ENCODE measurements around the gene OBP2A.

DNA sequence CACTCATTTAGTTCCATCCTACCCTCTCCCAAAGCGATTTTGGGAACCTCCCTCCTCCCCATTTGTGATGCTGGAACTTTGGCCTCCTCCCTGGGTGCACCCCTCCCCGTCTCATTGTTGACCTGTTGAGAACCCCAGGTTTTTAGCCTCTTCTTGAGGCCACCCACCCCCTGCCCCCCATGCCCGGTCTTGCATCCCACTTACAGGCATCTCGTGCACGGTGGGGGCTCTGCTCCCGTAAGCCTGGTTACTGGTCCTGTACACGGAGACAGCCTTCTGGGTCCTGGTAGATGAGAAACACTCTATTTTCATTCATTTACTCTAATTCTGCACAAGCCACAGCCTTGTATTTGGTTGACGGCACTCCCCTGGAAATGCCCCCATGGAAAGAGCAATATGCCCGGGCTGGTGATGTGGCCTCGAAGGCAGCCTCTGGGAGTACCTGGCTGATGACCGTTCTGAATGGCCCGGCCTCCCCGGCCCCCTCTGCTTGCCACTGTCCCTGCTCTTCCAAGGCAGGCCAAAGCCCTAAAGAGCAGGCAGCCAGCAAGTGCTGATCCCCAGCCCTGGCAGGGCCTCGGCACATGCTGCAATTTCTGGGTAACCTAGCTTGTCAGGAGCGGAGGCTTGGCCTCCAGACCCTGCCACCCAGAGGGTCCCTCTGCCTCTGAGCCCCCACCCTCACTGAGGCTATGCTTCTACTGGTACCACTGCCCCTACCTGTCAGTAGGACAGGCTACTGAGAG is 47.4 kb upstream of the OBP2A start:
- TF ChIP-seq, protein P1, sequence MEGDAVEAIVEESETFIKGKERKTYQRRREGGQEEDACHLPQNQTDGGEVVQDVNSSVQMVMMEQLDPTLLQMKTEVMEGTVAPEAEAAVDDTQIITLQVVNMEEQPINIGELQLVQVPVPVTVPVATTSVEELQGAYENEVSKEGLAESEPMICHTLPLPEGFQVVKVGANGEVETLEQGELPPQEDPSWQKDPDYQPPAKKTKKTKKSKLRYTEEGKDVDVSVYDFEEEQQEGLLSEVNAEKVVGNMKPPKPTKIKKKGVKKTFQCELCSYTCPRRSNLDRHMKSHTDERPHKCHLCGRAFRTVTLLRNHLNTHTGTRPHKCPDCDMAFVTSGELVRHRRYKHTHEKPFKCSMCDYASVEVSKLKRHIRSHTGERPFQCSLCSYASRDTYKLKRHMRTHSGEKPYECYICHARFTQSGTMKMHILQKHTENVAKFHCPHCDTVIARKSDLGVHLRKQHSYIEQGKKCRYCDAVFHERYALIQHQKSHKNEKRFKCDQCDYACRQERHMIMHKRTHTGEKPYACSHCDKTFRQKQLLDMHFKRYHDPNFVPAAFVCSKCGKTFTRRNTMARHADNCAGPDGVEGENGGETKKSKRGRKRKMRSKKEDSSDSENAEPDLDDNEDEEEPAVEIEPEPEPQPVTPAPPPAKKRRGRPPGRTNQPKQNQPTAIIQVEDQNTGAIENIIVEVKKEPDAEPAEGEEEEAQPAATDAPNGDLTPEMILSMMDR (conservative IDR thresholded peaks at IDR 0.05; ENCODE audit: low read length) = no peak
- TF ChIP-seq EZH2phosphoT487 (IDR thresholded peaks at IDR 0.05; ENCODE audit: borderline replicate concordance, low read depth, low read length) = no peak
